Keratinocyte (primary cell): Measurements from ENCODE around the gene PGA3.

Experiments used
- CTCF ChIP-seq, 3 experiments: IDR thresholded peaks in 1 of 3; conservative IDR thresholded peaks in 1 of 3; optimal IDR thresholded peaks in 1 of 3; 2 replicates in 2 of 3; 3 replicates in 1 of 3; pipeline versions ENCODE3 to v1.5.1; 2011; ENCODE audit warnings: low read length in 3 of 3, mild to moderate bottlenecking in 3 of 3, moderate library complexity in 2 of 3, control low read depth in 1 of 3, inconsistent platforms in 1 of 3; ENCODE audit not compliant: insufficient read depth in 2 of 3; ENCODE audit errors: extremely low read depth in 1 of 3
- EZH2 ChIP-seq: IDR thresholded peaks from one replicate; pipeline ENCODE4 v1.6.1; 2012; ENCODE audit warnings: inconsistent platforms, mild to moderate bottlenecking, low read length, moderate library complexity

- TF ChIP-seq CTCF (optimal IDR thresholded peaks at IDR 0.05 in 1 of 3, IDR thresholded peaks at IDR 0.05 in 1 of 3, conservative IDR thresholded peaks at IDR 0.05 in 1 of 3; ENCODE audit: extremely low read depth in 1 of 3, insufficient read depth in 2 of 3, low read length in 3 of 3): no peak
- no peak for TF ChIP-seq EZH2
Observed at GRCh38 chr11:61163714-61164605, 39.4 kb upstream of the PGA3 start.
